ENCODE measurements around the gene SOCS7.

The SOCS7 gene

GRCh38 chr17:38443356-38444031 is 91.8 kb downstream of the SOCS7 start:
- no peak overlapping the region for H3K4me3 ChIP-seq (ENCODE audit: control insufficient read depth, low read depth, low read length)
- no peak for DNase-seq (ENCODE audit: low read depth)
- TF ChIP-seq CTCF (IDR thresholded peaks at IDR 0.05; ENCODE audit: control insufficient read depth, insufficient read depth, low read depth, low read length, missing control alignments) = no peak

- DNase-seq (ENCODE audit: low read depth) = no peak
- TF ChIP-seq CTCF (IDR thresholded peaks at IDR 0.05; ENCODE audit: control insufficient read depth, insufficient read depth, low read depth, low read length, missing control alignments) = peak; percentile 97
- no peak overlapping the region for H3K4me3 ChIP-seq (ENCODE audit: control insufficient read depth, low read depth, low read length)
Measured at GRCh38 chr17:38444151-38444550, 92.5 kb downstream of the SOCS7 start.

- DNase-seq (ENCODE audit: low read depth) = no peak
- no peak overlapping the region for H3K4me3 ChIP-seq (ENCODE audit: control insufficient read depth, low read depth, low read length)
- TF ChIP-seq CTCF (IDR thresholded peaks at IDR 0.05; ENCODE audit: control insufficient read depth, insufficient read depth, low read depth, low read length, missing control alignments) = no peak
Measured at GRCh38 chr17:38447502-38448085, 96.0 kb downstream of the SOCS7 start.

DNA sequence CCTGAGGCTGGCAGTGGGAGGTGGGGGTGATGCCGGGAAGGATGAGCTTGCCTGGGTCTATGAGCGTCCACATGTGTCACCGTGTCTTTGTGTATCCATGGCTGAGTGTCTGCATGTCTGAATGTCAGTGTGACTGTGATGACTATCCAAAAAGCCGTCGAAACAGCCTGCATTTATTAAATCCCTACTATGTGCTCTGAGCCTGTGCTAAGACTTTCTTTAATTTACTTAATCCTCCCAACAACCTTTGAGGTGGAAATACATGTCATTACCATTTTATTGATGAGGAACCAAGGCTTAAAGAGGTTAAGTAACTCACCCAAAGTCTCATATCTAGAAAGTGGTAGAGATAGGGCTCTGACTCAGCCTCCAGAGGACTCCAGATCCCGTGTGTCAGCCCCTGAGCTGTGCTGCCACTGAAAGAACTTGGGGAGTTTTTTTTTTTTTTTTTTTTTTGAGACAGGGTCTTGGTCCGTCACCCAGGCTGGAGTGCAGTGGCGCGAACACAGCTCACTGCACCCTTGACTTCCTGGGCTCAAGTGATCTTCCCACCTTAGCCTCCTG is 96.6 kb downstream of the SOCS7 start:
- H3K4me3 ChIP-seq (ENCODE audit: control insufficient read depth, low read depth, low read length) = no peak overlapping the region
- no peak for TF ChIP-seq CTCF (IDR thresholded peaks at IDR 0.05; ENCODE audit: control insufficient read depth, insufficient read depth, low read depth, low read length, missing control alignments)
- no peak for DNase-seq (ENCODE audit: low read depth)

- DNase-seq (ENCODE audit: low read depth) = no peak
- no peak overlapping the region for H3K4me3 ChIP-seq (ENCODE audit: control insufficient read depth, low read depth, low read length)
- TF ChIP-seq CTCF (IDR thresholded peaks at IDR 0.05; ENCODE audit: control insufficient read depth, insufficient read depth, low read depth, low read length, missing control alignments) = no peak
Measured at GRCh38 chr17:38449364-38449763, 97.7 kb downstream of the SOCS7 start.

DNA sequence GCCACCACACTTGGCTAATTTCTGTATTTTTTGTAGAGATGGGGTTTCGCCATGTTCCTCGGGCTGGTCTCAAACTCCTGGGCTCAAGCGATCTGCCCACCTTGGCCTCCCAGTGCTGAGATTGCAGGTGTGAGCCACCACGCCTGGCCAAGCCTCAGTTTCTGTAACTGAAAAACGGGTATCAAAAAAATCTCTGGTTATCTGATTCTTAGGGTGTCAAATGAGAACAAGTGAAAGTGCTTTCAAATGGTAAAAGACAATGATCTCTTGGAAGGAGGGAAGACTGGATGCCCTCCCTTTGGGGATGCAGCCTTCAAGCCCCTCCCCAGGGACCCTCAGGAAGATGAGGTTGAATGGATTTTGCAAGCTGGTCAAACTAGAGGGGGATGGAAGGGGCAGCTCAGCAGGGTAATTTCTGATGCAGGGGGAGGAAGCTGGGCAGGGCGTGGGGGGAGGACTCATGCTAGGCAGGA is 98.9 kb downstream of the SOCS7 start:
- no peak for DNase-seq (ENCODE audit: low read depth)
- TF ChIP-seq CTCF (IDR thresholded peaks at IDR 0.05; ENCODE audit: control insufficient read depth, insufficient read depth, low read depth, low read length, missing control alignments) = no peak
- peak overlapping the region; percentile 52 for H3K4me3 ChIP-seq (ENCODE audit: control insufficient read depth, low read depth, low read length)

Measured in AG09309 (cell line).